SU-DHL-6 (cell line): ENCODE measurements around the gene MXRA5.

Source experiments
- H2AFZ ChIP-seq: fragments of 200-600 bp; sonication (generic); 2 replicates; pipeline ENCODE4 v1.6.1; 2014; ENCODE audit warnings: low read depth, mild to moderate bottlenecking, moderate library complexity, mixed read lengths, antibody characterized with exemption, low read length; ENCODE audit not compliant: severe bottlenecking
- H3F3A ChIP-seq: fragments of 200-600 bp; shearing (Covaris generic); 2 replicates; pipeline ENCODE4 v1.6.0; 2016; ENCODE audit warnings: antibody characterized with exemption, mild to moderate bottlenecking; ENCODE audit not compliant: insufficient read depth
- H3K27ac ChIP-seq: fragments of 200-600 bp; sonication (generic); 2 replicates; pipeline ENCODE4 v1.5.1; 2016; ENCODE audit warnings: low read depth, mild to moderate bottlenecking, low read length, moderate library complexity, mixed read lengths
- H3K27me3 ChIP-seq: fragments of 200-600 bp; sonication (generic), shearing (Covaris generic); 2 replicates; pipeline ENCODE4 v1.6.0; 2014; ENCODE audit warnings: mild to moderate bottlenecking, low read length
- H3K36me3 ChIP-seq: fragments of 200-600 bp; sonication (generic); 2 replicates; pipeline ENCODE4 v1.6.1; 2014; ENCODE audit warnings: mild to moderate bottlenecking, low read length, mixed read lengths
- H3K4me2 ChIP-seq: fragments of 300-600, 200-600 bp; shearing (Covaris generic), sonication (generic); 2 replicates; pipeline ENCODE4 v1.6.0; 2014; ENCODE audit warnings: low read length, low read depth, mild to moderate bottlenecking; ENCODE audit not compliant: poor library complexity, severe bottlenecking
- H3K4me3 ChIP-seq: fragments of 200-600 bp; sonication (generic); 2 replicates; pipeline ENCODE4 v1.5.1; 2014; ENCODE audit warnings: antibody characterized with exemption, low read length, mild to moderate bottlenecking, mixed read lengths; ENCODE audit not compliant: insufficient read depth, poor library complexity, severe bottlenecking
- H3K79me2 ChIP-seq: fragments of 200-600 bp; sonication (generic); 2 replicates; pipeline ENCODE4 v1.6.1; 2014; ENCODE audit warnings: mild to moderate bottlenecking, low read length, moderate library complexity; ENCODE audit not compliant: insufficient read depth
- H3K9ac ChIP-seq: fragments of 200-600 bp; sonication (generic); 2 replicates; pipeline ENCODE4 v1.7.0; 2014; ENCODE audit warnings: mild to moderate bottlenecking, low read length
- H3K9me2 ChIP-seq: fragments of 200-600 bp; sonication (generic); replicated peaks from 2 replicates; pipeline ENCODE4 v1.6.1; 2014; ENCODE audit warnings: low read length; ENCODE audit not compliant: insufficient read depth
- H3K9me3 ChIP-seq: fragments of 200-600 bp; sonication (generic); 2 replicates; pipeline ENCODE4 v1.6.1; 2014; ENCODE audit warnings: low read length, mixed read lengths; ENCODE audit not compliant: insufficient read depth
- H4K20me1 ChIP-seq: fragments of 200-600 bp; sonication (generic); 2 replicates; pipeline ENCODE4 v1.6.1; 2014; ENCODE audit warnings: low read depth, mild to moderate bottlenecking, antibody characterized with exemption, low read length, moderate library complexity, mixed read lengths
- CTCF ChIP-seq: fragments of 200-600 bp; sonication (generic); IDR thresholded peaks from one replicate; pipeline ENCODE4 v1.5.1; 2017; ENCODE audit warnings: antibody characterized with exemption, mild to moderate bottlenecking, low read length, moderate library complexity; ENCODE audit not compliant: insufficient read depth, poor library complexity, severe bottlenecking
- EZH2phosphoT487 ChIP-seq: fragments of 200-600 bp; sonication (generic), shearing (Covaris generic); conservative IDR thresholded peaks from 2 replicates; pipeline ENCODE4 v1.6.1; 2018; ENCODE audit warnings: mild to moderate bottlenecking, antibody characterized with exemption, low read length, moderate library complexity, mixed read lengths

The MXRA5 gene

GRCh38 chrX:3388457-3388856 lies 42.0 kb upstream of the MXRA5 start:
- H3K4me3 ChIP-seq = no peak overlapping the region
- H3K9me3 ChIP-seq = no peaks in the 10 kb centered on the region
- no peaks in the 10 kb centered on the region for H4K20me1 ChIP-seq
- H3F3A ChIP-seq = no peaks in the 10 kb centered on the region
- H3K79me2 ChIP-seq = no peaks in the 10 kb centered on the region
- no peaks in the 10 kb centered on the region for H3K27me3 ChIP-seq
- H3K36me3 ChIP-seq = no peaks in the 10 kb centered on the region
- no peak overlapping the region for H3K9ac ChIP-seq
- no peak for TF ChIP-seq CTCF
- no peak for TF ChIP-seq EZH2phosphoT487
- H2AFZ ChIP-seq = no peak overlapping the region
- no peak overlapping the region for H3K27ac ChIP-seq
- no peak overlapping the region for H3K4me2 ChIP-seq
- H3K9me2 ChIP-seq = no peaks in the 10 kb centered on the region

GRCh38 chrX:3384327-3384726 lies 37.9 kb upstream of the MXRA5 start:
- Histone ChIP-seq H4K20me1 (no peaks in the 10 kb centered on the region), H3K27ac (no peak overlapping the region), H3K4me2 (no peak overlapping the region), H3K9me3 (no peaks in the 10 kb centered on the region), H2AFZ (no peak overlapping the region), H3K9me2 (no peaks in the 10 kb centered on the region), H3K4me3 (no peak overlapping the region), H3K79me2 (no peaks in the 10 kb centered on the region), H3K36me3 (no peaks in the 10 kb centered on the region), H3K9ac (no peak overlapping the region), H3K27me3 (no peaks in the 10 kb centered on the region), H3F3A (no peaks in the 10 kb centered on the region)
- no peak for TF ChIP-seq EZH2phosphoT487
- no peak for TF ChIP-seq CTCF

GRCh38 chrX:3380603-3381002 lies 34.2 kb upstream of the MXRA5 start:
- Histone ChIP-seq H3K36me3 (no peaks in the 10 kb centered on the region), H3K79me2 (no peaks in the 10 kb centered on the region), H3K4me2 (no peak overlapping the region), H4K20me1 (no peaks in the 10 kb centered on the region), H3K9ac (no peak overlapping the region), H3K4me3 (no peak overlapping the region), H2AFZ (no peak overlapping the region), H3F3A (no peaks in the 10 kb centered on the region), H3K27ac (no peak overlapping the region), H3K9me2 (no peaks in the 10 kb centered on the region), H3K9me3 (no peaks in the 10 kb centered on the region), H3K27me3 (no peaks in the 10 kb centered on the region)
- TF ChIP-seq CTCF = no peak

GRCh38 chrX:3379111-3379510 lies 32.7 kb upstream of the MXRA5 start:
- H3K36me3 ChIP-seq = no peaks in the 10 kb centered on the region
- no peak overlapping the region for H2AFZ ChIP-seq
- no peaks in the 10 kb centered on the region for H4K20me1 ChIP-seq
- H3K27me3 ChIP-seq = no peaks in the 10 kb centered on the region
- H3K9ac ChIP-seq = no peak overlapping the region
- H3K9me3 ChIP-seq = no peaks in the 10 kb centered on the region
- H3K4me2 ChIP-seq = no peak overlapping the region
- H3K9me2 ChIP-seq = no peaks in the 10 kb centered on the region
- no peak for TF ChIP-seq EZH2phosphoT487
- TF ChIP-seq CTCF = no peak
- H3F3A ChIP-seq = no peaks in the 10 kb centered on the region
- no peak overlapping the region for H3K4me3 ChIP-seq
- H3K79me2 ChIP-seq = no peaks in the 10 kb centered on the region
- no peak overlapping the region for H3K27ac ChIP-seq
